ENCODE measurements around the gene EFNA5.

The EFNA5 gene

GRCh38 chr5:107407713-107408298 is 262.9 kb downstream of the EFNA5 start:
- no peak overlapping the region for H2AFZ ChIP-seq (ENCODE audit: low read depth, low read length)
- no peak overlapping the region for H3K9ac ChIP-seq (ENCODE audit: low read depth, low read length)
- no peaks in the 10 kb centered on the region for H3K9me3 ChIP-seq (ENCODE audit: insufficient read depth, low read length, severe bottlenecking)
- no peak overlapping the region for H3K4me2 ChIP-seq (ENCODE audit: insufficient read depth, low read length)
- no peaks in the 10 kb centered on the region for H3K27me3 ChIP-seq (ENCODE audit: insufficient read depth, low read length, poor library complexity)
- DNase-seq (no peak), ATAC-seq (ENCODE audit: insufficient read depth, low read depth) (no peak)
- H3K27ac ChIP-seq (ENCODE audit: low read length), result no peak overlapping the region
- no peak for TF ChIP-seq CTCF (IDR thresholded peaks at IDR 0.05; ENCODE audit: borderline replicate concordance, extremely low read depth, low read length, poor library complexity, severe bottlenecking)
- TF ChIP-seq EZH2 (IDR thresholded peaks at IDR 0.05; ENCODE audit: borderline replicate concordance, low read depth, low read length, severe bottlenecking), result no peak
- no peaks in the 10 kb centered on the region for H3K79me2 ChIP-seq (ENCODE audit: insufficient read depth, low read length)
- H3K4me3 ChIP-seq (ENCODE audit: low read depth in 1 of 2, low read length in 2 of 2), result no peak overlapping the region
- no peaks in the 10 kb centered on the region for H3K36me3 ChIP-seq (ENCODE audit: insufficient read depth, low read length)
- no peaks in the 10 kb centered on the region for H4K20me1 ChIP-seq (ENCODE audit: insufficient read depth, low read length)
- no peaks in the 10 kb centered on the region for H3K4me1 ChIP-seq (ENCODE audit: insufficient read depth, low read length)

- Histone ChIP-seq H3K36me3 (ENCODE audit: insufficient read depth, low read length) (no peaks in the 10 kb centered on the region), H3K79me2 (ENCODE audit: insufficient read depth, low read length) (no peaks in the 10 kb centered on the region), H3K27ac (ENCODE audit: low read length) (no peak overlapping the region), H3K27me3 (ENCODE audit: insufficient read depth, low read length, poor library complexity) (no peaks in the 10 kb centered on the region), H4K20me1 (ENCODE audit: insufficient read depth, low read length) (no peaks in the 10 kb centered on the region), H3K9me3 (ENCODE audit: insufficient read depth, low read length, severe bottlenecking) (no peaks in the 10 kb centered on the region), H3K4me1 (ENCODE audit: insufficient read depth, low read length) (no peaks in the 10 kb centered on the region), H3K4me3 (ENCODE audit: low read depth in 1 of 2, low read length in 2 of 2) (no peak overlapping the region), H3K4me2 (ENCODE audit: insufficient read depth, low read length) (no peak overlapping the region), H2AFZ (ENCODE audit: low read depth, low read length) (no peak overlapping the region), H3K9ac (ENCODE audit: low read depth, low read length) (no peak overlapping the region)
- TF ChIP-seq CTCF (IDR thresholded peaks at IDR 0.05; ENCODE audit: borderline replicate concordance, extremely low read depth, low read length, poor library complexity, severe bottlenecking) (no peak), EZH2 (IDR thresholded peaks at IDR 0.05; ENCODE audit: borderline replicate concordance, low read depth, low read length, severe bottlenecking) (no peak)
- ATAC-seq (ENCODE audit: insufficient read depth, low read depth) (no peak), DNase-seq (no peak)
Observed at GRCh38 chr5:107404595-107405374, 266.0 kb downstream of the EFNA5 start.

GRCh38 chr5:107403228-107403953 is 267.3 kb downstream of the EFNA5 start:
- Histone ChIP-seq H3K9me3 (ENCODE audit: insufficient read depth, low read length, severe bottlenecking) (no peaks in the 10 kb centered on the region), H3K9ac (ENCODE audit: low read depth, low read length) (no peak overlapping the region), H3K36me3 (ENCODE audit: insufficient read depth, low read length) (no peaks in the 10 kb centered on the region), H2AFZ (ENCODE audit: low read depth, low read length) (no peak overlapping the region), H3K79me2 (ENCODE audit: insufficient read depth, low read length) (no peaks in the 10 kb centered on the region), H3K27ac (ENCODE audit: low read length) (no peak overlapping the region), H3K4me2 (ENCODE audit: insufficient read depth, low read length) (no peak overlapping the region), H3K27me3 (ENCODE audit: insufficient read depth, low read length, poor library complexity) (no peaks in the 10 kb centered on the region), H3K4me3 (ENCODE audit: low read depth in 1 of 2, low read length in 2 of 2) (no peak overlapping the region), H4K20me1 (ENCODE audit: insufficient read depth, low read length) (no peaks in the 10 kb centered on the region), H3K4me1 (ENCODE audit: insufficient read depth, low read length) (no peaks in the 10 kb centered on the region)
- ATAC-seq (ENCODE audit: insufficient read depth, low read depth) (no peak), DNase-seq (no peak)
- TF ChIP-seq EZH2 (IDR thresholded peaks at IDR 0.05; ENCODE audit: borderline replicate concordance, low read depth, low read length, severe bottlenecking) (no peak), CTCF (IDR thresholded peaks at IDR 0.05; ENCODE audit: borderline replicate concordance, extremely low read depth, low read length, poor library complexity, severe bottlenecking) (no peak)

All from DND-41 (cell line).